HCT116 (cell line): ENCODE measurements around the gene CNGA3.

Experiments used
- CEBPB ChIP-seq: IDR thresholded peaks from 2 replicates; pipeline ENCODE4 v1.6.1; 2012; ENCODE audit warnings: low read depth
- EGR1 ChIP-seq: IDR thresholded peaks from 2 replicates; pipeline ENCODE4 v1.6.1; 2012; ENCODE audit warnings: low read depth
- EZH2 ChIP-seq: fragments of 200-600 bp; sonication (generic); IDR thresholded peaks from 2 replicates; pipeline ENCODE4 v1.6.1; 2017; ENCODE audit warnings: antibody characterized with exemption, mixed run types
- POLR2A ChIP-seq: IDR thresholded peaks from 2 replicates; pipeline ENCODE4 v1.7.0; 2011; ENCODE audit warnings: borderline replicate concordance; ENCODE audit not compliant: insufficient read depth, insufficient read length; ENCODE audit errors: extremely low read depth
- POLR2AphosphoS5 ChIP-seq: IDR thresholded peaks from 2 replicates; pipeline ENCODE4 v1.6.1; 2011; ENCODE audit warnings: mild to moderate bottlenecking, low read depth, low read length, moderate library complexity
- SIN3A ChIP-seq: IDR thresholded peaks from 2 replicates; pipeline ENCODE4 v1.6.1; 2012; ENCODE audit warnings: low read depth
- TCF7L2 ChIP-seq: IDR thresholded peaks from 2 replicates; pipeline ENCODE4 v1.7.0; 2011; ENCODE audit warnings: borderline replicate concordance, inconsistent platforms; ENCODE audit not compliant: insufficient read depth, insufficient read length; ENCODE audit errors: extremely low read depth
- YY1 ChIP-seq: IDR thresholded peaks from 2 replicates; pipeline ENCODE4 v1.6.1; 2011; ENCODE audit warnings: low read length, low read depth, moderate library complexity, mild to moderate bottlenecking; ENCODE audit not compliant: insufficient replicate concordance; ENCODE audit errors: extremely low read depth
- TF ChIP-seq, protein P1 (sequence below), 3 experiments: fragments of 200-600 bp in 1 of 3; sonication (generic) in 1 of 3; IDR thresholded peaks in 2 of 3; conservative IDR thresholded peaks in 1 of 3; 2 replicates each; pipeline ENCODE4 v1.5.1; 2012 to 2017; ENCODE audit warnings: low read depth in 2 of 3, low read length in 2 of 3, antibody characterized with exemption in 1 of 3, borderline replicate concordance in 1 of 3, control low read depth in 1 of 3, mild to moderate bottlenecking in 1 of 3, mixed read lengths in 1 of 3, mixed run types in 1 of 3, moderate library complexity in 1 of 3; ENCODE audit not compliant: insufficient read depth in 1 of 3
- TF ChIP-seq, protein P2 (sequence below): IDR thresholded peaks from 2 replicates; pipeline ENCODE4 v1.6.1; 2012
- TF ChIP-seq, protein P3 (sequence below): IDR thresholded peaks from 2 replicates; pipeline ENCODE4 v1.6.1; 2012; ENCODE audit warnings: low read depth

DNA sequence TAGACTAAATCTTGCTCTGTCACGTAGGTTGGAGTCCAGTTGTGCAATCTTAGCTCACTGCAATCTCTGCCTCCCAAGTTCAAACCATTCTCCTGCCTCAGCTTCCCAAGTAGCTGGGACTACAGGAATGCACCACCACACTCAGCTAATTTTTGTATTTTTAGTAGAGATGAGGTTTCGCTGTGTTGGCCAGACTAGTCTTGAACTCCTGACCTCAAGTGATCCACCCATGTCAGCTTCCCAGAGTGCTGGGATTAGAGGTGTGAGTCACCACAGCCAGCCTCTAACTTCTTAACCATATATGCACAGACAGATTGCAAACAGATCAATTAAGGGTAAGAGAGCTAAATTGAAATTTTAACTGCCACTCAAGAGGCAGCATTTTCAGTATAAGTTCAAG lies 22.1 kb upstream of the CNGA3 start:
- TF ChIP-seq EZH2 (no peak), POLR2AphosphoS5 (no peak), POLR2A (no peak), YY1 (no peak), EGR1 (no peak), CEBPB (no peak), SIN3A (no peak), TCF7L2 (no peak)
- TF ChIP-seq, protein P1, sequence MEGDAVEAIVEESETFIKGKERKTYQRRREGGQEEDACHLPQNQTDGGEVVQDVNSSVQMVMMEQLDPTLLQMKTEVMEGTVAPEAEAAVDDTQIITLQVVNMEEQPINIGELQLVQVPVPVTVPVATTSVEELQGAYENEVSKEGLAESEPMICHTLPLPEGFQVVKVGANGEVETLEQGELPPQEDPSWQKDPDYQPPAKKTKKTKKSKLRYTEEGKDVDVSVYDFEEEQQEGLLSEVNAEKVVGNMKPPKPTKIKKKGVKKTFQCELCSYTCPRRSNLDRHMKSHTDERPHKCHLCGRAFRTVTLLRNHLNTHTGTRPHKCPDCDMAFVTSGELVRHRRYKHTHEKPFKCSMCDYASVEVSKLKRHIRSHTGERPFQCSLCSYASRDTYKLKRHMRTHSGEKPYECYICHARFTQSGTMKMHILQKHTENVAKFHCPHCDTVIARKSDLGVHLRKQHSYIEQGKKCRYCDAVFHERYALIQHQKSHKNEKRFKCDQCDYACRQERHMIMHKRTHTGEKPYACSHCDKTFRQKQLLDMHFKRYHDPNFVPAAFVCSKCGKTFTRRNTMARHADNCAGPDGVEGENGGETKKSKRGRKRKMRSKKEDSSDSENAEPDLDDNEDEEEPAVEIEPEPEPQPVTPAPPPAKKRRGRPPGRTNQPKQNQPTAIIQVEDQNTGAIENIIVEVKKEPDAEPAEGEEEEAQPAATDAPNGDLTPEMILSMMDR (IDR thresholded peaks at IDR 0.05 in 2 of 3, conservative IDR thresholded peaks at IDR 0.05 in 1 of 3; ENCODE audit: borderline replicate concordance in 1 of 3, insufficient read depth in 1 of 3, low read depth in 2 of 3, low read length in 2 of 3): no peak
- TF ChIP-seq, protein P2, sequence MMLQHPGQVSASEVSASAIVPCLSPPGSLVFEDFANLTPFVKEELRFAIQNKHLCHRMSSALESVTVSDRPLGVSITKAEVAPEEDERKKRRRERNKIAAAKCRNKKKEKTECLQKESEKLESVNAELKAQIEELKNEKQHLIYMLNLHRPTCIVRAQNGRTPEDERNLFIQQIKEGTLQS: no peak
- TF ChIP-seq, protein P3, sequence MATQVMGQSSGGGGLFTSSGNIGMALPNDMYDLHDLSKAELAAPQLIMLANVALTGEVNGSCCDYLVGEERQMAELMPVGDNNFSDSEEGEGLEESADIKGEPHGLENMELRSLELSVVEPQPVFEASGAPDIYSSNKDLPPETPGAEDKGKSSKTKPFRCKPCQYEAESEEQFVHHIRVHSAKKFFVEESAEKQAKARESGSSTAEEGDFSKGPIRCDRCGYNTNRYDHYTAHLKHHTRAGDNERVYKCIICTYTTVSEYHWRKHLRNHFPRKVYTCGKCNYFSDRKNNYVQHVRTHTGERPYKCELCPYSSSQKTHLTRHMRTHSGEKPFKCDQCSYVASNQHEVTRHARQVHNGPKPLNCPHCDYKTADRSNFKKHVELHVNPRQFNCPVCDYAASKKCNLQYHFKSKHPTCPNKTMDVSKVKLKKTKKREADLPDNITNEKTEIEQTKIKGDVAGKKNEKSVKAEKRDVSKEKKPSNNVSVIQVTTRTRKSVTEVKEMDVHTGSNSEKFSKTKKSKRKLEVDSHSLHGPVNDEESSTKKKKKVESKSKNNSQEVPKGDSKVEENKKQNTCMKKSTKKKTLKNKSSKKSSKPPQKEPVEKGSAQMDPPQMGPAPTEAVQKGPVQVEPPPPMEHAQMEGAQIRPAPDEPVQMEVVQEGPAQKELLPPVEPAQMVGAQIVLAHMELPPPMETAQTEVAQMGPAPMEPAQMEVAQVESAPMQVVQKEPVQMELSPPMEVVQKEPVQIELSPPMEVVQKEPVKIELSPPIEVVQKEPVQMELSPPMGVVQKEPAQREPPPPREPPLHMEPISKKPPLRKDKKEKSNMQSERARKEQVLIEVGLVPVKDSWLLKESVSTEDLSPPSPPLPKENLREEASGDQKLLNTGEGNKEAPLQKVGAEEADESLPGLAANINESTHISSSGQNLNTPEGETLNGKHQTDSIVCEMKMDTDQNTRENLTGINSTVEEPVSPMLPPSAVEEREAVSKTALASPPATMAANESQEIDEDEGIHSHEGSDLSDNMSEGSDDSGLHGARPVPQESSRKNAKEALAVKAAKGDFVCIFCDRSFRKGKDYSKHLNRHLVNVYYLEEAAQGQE: no peak
